NCI-H2171 (cell line): Measurements from ENCODE around the gene PTPRH.
"Not testable (repeated sequence)": the region's sequence is repeated elsewhere in the genome, so short reads cannot be mapped to it uniquely, and the experiment has no call there.

ENCODE experiments used
- DNase-seq: peaks from one replicate; lab custom pipeline; 2025; lab: John Stamatoyannopoulos, UW

The PTPRH gene

GRCh38 chr19:55158848-55159749, 50.2 kb downstream of the PTPRH start:
- no peak for DNase-seq

GRCh38 chr19:55158423-55158822, 50.9 kb downstream of the PTPRH start:
- no peak for DNase-seq

DNA sequence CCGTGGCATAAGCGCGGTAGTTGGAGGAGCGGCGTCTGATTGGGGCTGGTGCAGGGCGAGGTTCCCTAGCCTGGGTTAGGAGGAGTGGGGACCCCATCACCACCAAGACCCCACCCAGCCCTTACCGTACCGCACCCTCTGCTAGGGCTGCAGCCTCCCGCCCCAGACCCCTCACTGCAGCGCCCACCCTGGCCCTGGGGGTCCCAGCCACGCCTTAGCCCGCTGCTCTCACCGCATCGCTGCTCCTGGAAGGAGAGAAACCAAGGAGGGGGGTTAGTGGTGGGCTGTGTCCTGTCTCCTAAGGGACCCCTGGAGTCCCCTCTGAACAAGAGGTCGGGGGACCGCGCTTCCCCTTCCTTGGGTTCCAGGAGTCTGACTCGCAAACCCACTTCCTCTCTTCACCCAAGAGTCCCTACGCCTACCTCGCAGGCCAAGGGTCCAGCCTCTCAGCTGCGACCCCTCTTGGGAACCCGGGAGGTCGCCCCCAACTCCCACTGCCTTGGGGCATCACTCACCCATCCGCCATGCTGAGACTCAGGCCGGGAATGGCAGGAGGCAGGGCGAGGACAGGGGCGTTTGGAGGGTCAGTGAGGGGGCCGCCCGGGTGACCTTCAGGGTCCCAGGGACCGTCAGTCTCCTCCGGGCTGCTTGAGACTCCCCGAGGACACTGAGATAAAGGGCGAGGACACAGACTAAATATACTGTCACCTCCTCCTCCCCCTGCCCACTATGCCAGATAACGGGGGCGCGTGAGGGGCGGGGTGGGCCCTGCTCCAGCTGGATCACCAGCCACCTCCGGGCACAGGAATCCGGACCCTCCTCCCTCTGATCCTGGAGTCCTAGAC, 52.0 kb downstream of the PTPRH start, which contains the start of gene TNNI3:
Gene TNNI3 (minus strand): TSS at position 669 of the 845 bp plus-strand sequence. CDS start 143 bp downstream, at position 526.
- no peak for DNase-seq

GRCh38 chr19:55156202-55157063, 52.9 kb downstream of the PTPRH start:
- no peak for DNase-seq

GRCh38 chr19:55155784-55156183, 53.5 kb downstream of the PTPRH start:
- not testable (repeated sequence) for DNase-seq

GRCh38 chr19:55153652-55154264, 55.5 kb downstream of the PTPRH start:
- DNase-seq: no peak

GRCh38 chr19:55152017-55152416, 57.3 kb downstream of the PTPRH start:
- DNase-seq: peak; percentile 87

DNA sequence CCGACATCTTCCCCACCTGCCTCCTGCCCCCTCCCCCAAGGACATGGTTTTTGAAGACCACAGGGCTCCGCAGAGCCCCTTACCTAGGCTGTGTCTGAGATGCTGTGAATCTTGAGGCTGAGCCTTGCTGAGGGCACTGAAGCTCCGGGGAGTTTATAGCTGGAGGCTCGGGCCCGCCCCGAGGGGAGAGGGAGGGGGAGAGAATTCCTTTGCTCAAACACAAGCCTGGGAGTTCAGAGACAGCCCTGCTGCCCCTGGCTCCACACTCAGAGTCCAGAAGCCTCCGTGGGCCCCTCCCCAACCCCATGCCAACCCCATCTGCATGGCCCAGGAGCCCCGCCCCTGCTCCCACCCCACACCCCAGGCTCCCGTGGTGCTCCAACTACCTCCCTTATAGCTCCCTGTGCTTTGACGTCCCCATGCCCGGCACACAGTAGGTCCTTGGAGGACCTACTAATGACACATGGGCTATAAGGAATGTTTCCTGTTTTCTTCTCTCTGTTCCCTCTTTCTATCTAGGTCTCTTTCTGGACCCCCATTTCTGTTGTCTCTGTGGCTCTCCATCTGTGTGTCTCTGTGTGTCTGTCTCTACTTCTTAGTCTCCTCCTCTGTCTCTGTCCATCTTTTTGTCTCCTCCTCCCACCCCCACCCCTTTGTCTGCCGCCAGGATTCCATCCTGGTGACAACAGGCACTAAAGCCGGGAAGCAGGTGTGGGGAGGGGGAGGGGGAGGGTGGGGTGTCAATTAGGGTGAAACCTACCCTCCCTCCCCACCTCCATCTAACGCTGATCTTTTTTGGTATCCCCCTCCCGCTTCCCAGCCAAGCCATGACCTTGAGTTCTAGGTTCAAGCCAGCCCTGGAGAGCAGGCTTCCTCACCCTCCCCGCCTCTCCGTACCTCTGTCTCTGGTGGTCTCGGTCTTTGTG, 60.0 kb downstream of the PTPRH start, which contains the start of gene TNNT1:
Gene TNNT1 (minus strand): TSS at position 129 of the 926 bp plus-strand sequence. CDS start 2,049 bp downstream, outside the sequence.
- DNase-seq: no peak

DNA sequence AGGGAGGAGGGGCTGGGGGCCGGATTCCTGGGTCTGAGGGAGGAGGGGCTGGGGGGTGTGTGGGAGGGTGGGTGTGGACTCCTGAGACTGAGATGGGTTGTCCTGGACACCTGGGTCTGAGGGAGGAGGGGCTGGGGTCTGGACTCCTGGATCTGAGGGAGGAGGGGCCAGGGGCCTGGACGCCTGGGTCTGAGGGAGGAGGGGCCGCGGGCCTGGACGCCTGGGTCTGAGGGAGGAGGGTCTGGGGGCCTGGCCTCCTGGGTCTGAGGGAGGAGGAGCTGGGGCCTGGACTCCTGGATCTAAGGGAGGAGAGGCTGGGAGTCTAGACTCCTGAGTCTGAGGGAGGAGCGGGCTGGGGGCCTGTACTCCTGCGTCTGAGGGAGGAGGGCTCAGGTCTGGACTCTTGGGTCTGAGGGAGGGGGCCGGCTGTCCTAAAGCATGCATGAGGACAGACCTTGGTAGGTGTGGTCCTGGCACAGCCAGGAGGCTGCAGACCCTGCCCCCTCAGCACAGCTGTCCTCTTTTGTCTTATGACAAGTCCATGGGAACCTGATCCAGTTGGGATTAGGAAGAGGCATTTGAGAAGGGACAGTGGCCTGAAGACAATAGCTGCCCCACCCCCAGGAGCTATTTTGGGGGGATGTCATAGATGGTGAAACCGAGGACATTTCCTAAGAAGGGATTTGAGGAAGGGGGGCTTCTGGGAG, 61.6 kb downstream of the PTPRH start:
- DNase-seq: no peak

DNA sequence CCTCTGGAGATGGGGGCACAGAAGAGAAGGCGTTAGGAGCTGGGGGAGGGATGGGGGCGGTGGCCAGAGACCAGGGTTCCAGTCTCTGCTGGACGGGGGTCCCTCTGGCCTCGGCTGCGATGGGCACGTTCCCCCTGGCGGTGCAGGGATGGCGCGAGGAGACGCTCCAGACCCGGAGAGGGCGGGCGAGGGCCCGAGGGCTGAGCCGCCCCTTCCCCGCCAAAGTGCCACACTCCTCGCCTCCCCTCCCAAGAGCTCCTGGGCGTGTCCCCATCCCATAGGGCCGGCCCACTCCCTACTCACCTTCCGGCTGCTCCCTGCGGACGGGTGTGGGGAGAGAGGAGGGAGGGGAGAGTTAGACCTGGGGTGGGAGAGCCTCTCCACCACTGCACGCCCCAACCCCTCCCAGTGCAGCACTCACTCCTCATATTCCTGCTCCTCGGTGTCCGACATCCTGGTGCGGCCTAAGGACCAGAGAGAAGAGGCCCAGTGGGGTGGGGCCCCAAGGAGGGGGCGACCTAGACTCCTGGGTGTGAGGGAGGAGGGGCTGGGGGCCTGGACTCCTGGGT, 62.5 kb downstream of the PTPRH start:
- peak; percentile 79 for DNase-seq

DNA sequence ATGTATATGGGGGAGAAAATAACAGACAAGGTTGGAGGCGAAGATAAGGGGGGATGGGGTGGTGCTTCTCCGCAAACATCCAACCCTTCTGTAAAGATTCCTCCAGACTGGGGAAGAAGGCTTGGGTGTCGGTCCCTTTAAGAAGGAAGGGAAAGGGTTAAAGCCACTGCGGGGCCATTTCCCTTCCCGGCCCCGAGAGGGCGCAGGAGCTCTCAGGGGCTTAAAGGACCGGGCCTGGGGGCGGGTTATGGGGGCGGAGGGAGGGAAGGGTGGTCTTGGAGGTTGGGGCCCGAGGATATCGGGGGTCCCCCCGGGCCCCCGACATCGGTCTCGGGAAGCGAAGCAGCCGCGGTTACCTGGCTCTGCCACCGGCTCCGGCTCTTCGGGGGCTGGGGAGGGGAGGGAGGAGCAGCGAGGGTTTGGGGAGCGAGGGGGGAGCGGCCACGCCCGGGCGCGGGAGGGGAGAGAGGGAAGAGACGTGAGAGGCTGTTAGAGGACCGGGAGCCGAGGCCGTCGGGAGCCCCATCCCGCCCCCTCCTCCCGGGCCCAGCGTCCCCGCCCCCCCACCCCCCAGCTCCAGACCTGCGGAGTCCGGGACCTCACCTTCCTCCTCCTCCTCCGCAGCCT, 63.1 kb downstream of the PTPRH start:
- peak; percentile 76 for DNase-seq

GRCh38 chr19:55145232-55145631, 64.1 kb downstream of the PTPRH start:
- no peak for DNase-seq

DNA sequence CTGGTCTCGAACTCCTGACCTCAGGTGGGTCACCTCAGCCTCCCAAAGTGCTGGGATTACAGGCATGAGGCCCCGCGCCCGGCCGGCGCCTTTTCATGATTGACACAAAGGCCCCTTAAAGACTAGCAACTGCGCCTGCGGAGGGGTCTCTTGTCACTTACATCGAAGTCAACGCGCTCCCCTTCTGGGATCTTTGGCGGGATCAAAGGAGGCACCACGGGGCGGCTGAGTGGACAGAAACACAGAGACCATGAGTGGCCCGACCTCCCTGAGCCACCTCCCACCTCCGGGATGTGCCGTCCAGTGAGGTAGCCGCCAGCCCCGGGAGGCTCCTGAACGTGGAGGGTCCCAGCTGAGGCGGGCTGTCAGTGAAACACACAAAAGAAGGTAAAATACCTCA, 67.6 kb downstream of the PTPRH start:
- DNase-seq: no peak

DNA sequence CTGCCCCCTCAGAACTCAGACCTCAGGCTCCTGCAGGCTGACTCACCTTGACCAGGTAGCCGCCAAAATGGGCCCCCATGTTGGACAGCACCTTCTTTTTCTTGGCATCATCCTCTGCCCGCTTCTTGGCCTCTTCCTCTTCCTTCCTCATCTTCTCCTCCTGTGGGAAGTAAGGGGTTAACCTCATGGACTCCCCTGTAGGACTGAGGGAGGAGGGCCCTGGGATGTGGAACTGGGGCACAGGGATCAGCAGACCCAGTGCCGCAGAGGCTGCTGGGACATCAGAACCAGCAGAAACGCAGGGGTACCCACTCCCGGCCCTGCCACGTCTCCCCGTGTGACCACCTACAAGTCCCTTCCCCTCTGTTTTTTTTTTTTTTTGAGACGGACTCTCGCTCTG, 71.4 kb downstream of the PTPRH start:
- no peak for DNase-seq

DNA sequence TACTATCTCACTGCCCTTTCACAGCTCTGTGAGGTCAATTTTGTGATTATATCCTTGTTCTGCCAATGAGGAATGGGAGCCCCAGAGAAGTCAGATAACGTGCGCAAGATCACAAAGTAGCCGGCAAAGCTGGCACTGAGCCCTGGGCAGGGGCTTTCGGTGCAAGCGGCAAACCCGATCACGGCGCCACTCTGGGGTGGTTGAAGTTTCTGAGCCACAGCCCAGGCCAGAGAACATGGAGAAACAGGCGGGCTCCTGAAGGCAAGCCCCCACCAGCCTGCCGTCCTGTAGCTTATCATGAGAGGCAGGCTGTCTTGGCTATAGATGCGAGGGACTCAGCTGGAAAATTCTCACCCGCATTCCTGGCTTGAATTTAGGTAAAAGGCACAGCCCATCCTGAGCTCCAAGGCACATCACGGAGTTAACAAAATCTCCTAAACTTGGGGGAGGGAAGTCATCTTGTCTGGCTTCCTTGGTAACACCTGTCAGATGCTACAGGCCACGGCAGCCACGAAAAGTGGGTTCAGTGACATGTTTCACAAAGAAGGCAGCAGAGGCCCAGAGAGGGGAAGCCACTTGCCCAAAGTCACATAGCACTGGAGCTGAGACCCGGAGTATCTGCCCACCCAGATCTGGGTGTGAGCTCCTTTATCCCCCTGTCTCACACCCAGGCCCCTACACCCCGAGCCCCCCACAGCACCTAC, 72.8 kb downstream of the PTPRH start:
- DNase-seq: no peak

DNA sequence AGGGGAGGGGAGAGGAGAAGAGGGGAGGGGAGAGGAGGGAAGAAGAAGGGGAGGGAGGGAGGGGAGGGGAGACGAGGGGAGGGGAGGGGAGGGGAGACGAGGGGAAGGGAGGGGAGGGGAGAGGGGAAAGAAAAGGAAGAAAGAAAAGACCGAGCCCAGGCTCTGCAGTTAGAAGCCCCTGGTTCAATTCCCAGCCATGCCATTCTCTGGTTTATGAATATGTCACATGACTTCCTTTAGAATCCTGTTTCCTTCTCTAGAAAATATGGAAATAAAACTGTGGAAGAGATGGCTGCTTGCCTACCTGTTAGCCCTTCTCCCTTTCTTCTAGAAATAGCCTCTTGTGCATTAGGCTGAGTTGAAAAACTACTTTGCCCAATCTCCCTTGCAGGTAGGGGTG, 74.6 kb downstream of the PTPRH start:
- DNase-seq: no peak

- DNase-seq: no peak
These were observed 75.5 kb downstream of the PTPRH start for GRCh38 chr19:55133639-55134444.
